Measurements from ENCODE around the gene SPACDR. TPM values are rescaled to one million over a fixed set of nuclear protein-coding genes. Genes with fewer than 3 reads are reported as not detected.
"Not testable (repeated sequence)": the region's sequence is repeated elsewhere in the genome, so short reads cannot be mapped to it uniquely, and the experiment has no call there.

Gene SPACDR
- total RNA-seq, 1 donor, result 0.73 TPM

- no peaks in the 10 kb centered on the region for H3K27me3 ChIP-seq (ENCODE audit: insufficient read depth, low read length)
- H3K4me3 ChIP-seq (ENCODE audit: low read length), result no peak overlapping the region
- no peaks in the 10 kb centered on the region for H3K9me3 ChIP-seq (ENCODE audit: low read depth, low read length)
- no peaks in the 10 kb centered on the region for H3K4me1 ChIP-seq (ENCODE audit: insufficient read depth, low read length)
These were observed 7.0 kb downstream of the SPACDR start for GRCh38 chr7:100457033-100457432.

- Histone ChIP-seq H3K4me1 (ENCODE audit: insufficient read depth, low read length) (no peaks in the 10 kb centered on the region), H3K27me3 (ENCODE audit: insufficient read depth, low read length) (no peaks in the 10 kb centered on the region), H3K9me3 (ENCODE audit: low read depth, low read length) (no peaks in the 10 kb centered on the region), H3K4me3 (ENCODE audit: low read length) (no peak overlapping the region)
These were observed 7.5 kb downstream of the SPACDR start for GRCh38 chr7:100456562-100456961.

- H3K4me3 ChIP-seq (ENCODE audit: low read length), result no peak overlapping the region
- peaks cover 6% of the 10 kb centered on the region for H3K4me1 ChIP-seq (ENCODE audit: insufficient read depth, low read length)
- H3K9me3 ChIP-seq (ENCODE audit: low read depth, low read length), result no peaks in the 10 kb centered on the region
- H3K27me3 ChIP-seq (ENCODE audit: insufficient read depth, low read length), result no peaks in the 10 kb centered on the region
These were observed 8.9 kb downstream of the SPACDR start for GRCh38 chr7:100455206-100455605.

GRCh38 chr7:100453854-100454253, 10.2 kb downstream of the SPACDR start:
- H3K4me3 ChIP-seq (ENCODE audit: low read length); H3K9me3 ChIP-seq (ENCODE audit: low read depth, low read length); H3K4me1 ChIP-seq (ENCODE audit: insufficient read depth, low read length); H3K27me3 ChIP-seq (ENCODE audit: insufficient read depth, low read length): not testable (repeated sequence)

- no peaks in the 10 kb centered on the region for H3K27me3 ChIP-seq (ENCODE audit: insufficient read depth, low read length)
- no peaks in the 10 kb centered on the region for H3K9me3 ChIP-seq (ENCODE audit: low read depth, low read length)
- H3K4me1 ChIP-seq (ENCODE audit: insufficient read depth, low read length), result peaks cover 10% of the 10 kb centered on the region
- H3K4me3 ChIP-seq (ENCODE audit: low read length), result no peak overlapping the region
These were observed 11.5 kb downstream of the SPACDR start for GRCh38 chr7:100452513-100452912.

- Histone ChIP-seq H3K9me3 (ENCODE audit: low read depth, low read length) (no peaks in the 10 kb centered on the region), H3K4me1 (ENCODE audit: insufficient read depth, low read length) (peaks cover 26% of the 10 kb centered on the region), H3K27me3 (ENCODE audit: insufficient read depth, low read length) (no peaks in the 10 kb centered on the region), H3K4me3 (ENCODE audit: low read length) (no peak overlapping the region)
These were observed 14.8 kb downstream of the SPACDR start for GRCh38 chr7:100449190-100449795.

- peaks cover 31% of the 10 kb centered on the region for H3K4me1 ChIP-seq (ENCODE audit: insufficient read depth, low read length)
- H3K27me3 ChIP-seq (ENCODE audit: insufficient read depth, low read length); H3K4me3 ChIP-seq (ENCODE audit: low read length); H3K9me3 ChIP-seq (ENCODE audit: low read depth, low read length): not testable (repeated sequence)
These were observed 16.7 kb downstream of the SPACDR start for GRCh38 chr7:100447363-100447762.

GRCh38 chr7:100446040-100446439, 18.0 kb downstream of the SPACDR start:
- no peaks in the 10 kb centered on the region for H3K9me3 ChIP-seq (ENCODE audit: low read depth, low read length)
- H3K27me3 ChIP-seq (ENCODE audit: insufficient read depth, low read length), result no peaks in the 10 kb centered on the region
- no peak overlapping the region for H3K4me3 ChIP-seq (ENCODE audit: low read length)
- H3K4me1 ChIP-seq (ENCODE audit: insufficient read depth, low read length), result peaks cover 31% of the 10 kb centered on the region

GRCh38 chr7:100444311-100445278, 19.5 kb downstream of the SPACDR start:
- no peaks in the 10 kb centered on the region for H3K9me3 ChIP-seq (ENCODE audit: low read depth, low read length)
- peaks cover 21% of the 10 kb centered on the region for H3K4me1 ChIP-seq (ENCODE audit: insufficient read depth, low read length)
- no peak overlapping the region for H3K4me3 ChIP-seq (ENCODE audit: low read length)
- no peaks in the 10 kb centered on the region for H3K27me3 ChIP-seq (ENCODE audit: insufficient read depth, low read length)

- peaks cover 21% of the 10 kb centered on the region for H3K4me1 ChIP-seq (ENCODE audit: insufficient read depth, low read length)
- H3K27me3 ChIP-seq (ENCODE audit: insufficient read depth, low read length), result no peaks in the 10 kb centered on the region
- H3K4me3 ChIP-seq (ENCODE audit: low read length), result no peak overlapping the region
- no peaks in the 10 kb centered on the region for H3K9me3 ChIP-seq (ENCODE audit: low read depth, low read length)
These were observed 20.8 kb downstream of the SPACDR start for GRCh38 chr7:100443096-100443840.

- Histone ChIP-seq H3K27me3 (ENCODE audit: insufficient read depth, low read length) (no peaks in the 10 kb centered on the region), H3K4me1 (ENCODE audit: insufficient read depth, low read length) (peaks cover 23% of the 10 kb centered on the region), H3K4me3 (ENCODE audit: low read length) (no peak overlapping the region), H3K9me3 (ENCODE audit: low read depth, low read length) (no peaks in the 10 kb centered on the region)
These were observed 22.2 kb downstream of the SPACDR start for GRCh38 chr7:100441641-100442535.

- H3K27me3 ChIP-seq (ENCODE audit: insufficient read depth, low read length); H3K9me3 ChIP-seq (ENCODE audit: low read depth, low read length); H3K4me3 ChIP-seq (ENCODE audit: low read length): not testable (repeated sequence)
- peaks cover 24% of the 10 kb centered on the region for H3K4me1 ChIP-seq (ENCODE audit: insufficient read depth, low read length)
These were observed 24.8 kb downstream of the SPACDR start for GRCh38 chr7:100439244-100439643.

GRCh38 chr7:100438731-100439130, 25.3 kb downstream of the SPACDR start:
- peaks cover 25% of the 10 kb centered on the region for H3K4me1 ChIP-seq (ENCODE audit: insufficient read depth, low read length)
- not testable (repeated sequence) for H3K4me3 ChIP-seq (ENCODE audit: low read length); H3K27me3 ChIP-seq (ENCODE audit: insufficient read depth, low read length); H3K9me3 ChIP-seq (ENCODE audit: low read depth, low read length)

GRCh38 chr7:100438172-100438571, 25.9 kb downstream of the SPACDR start:
- no peak overlapping the region for H3K4me3 ChIP-seq (ENCODE audit: low read length)
- H3K27me3 ChIP-seq (ENCODE audit: insufficient read depth, low read length), result no peaks in the 10 kb centered on the region
- peaks cover 26% of the 10 kb centered on the region for H3K4me1 ChIP-seq (ENCODE audit: insufficient read depth, low read length)
- H3K9me3 ChIP-seq (ENCODE audit: low read depth, low read length), result no peaks in the 10 kb centered on the region
